ENCODE results near the gene SHB.

The SHB gene

DNA sequence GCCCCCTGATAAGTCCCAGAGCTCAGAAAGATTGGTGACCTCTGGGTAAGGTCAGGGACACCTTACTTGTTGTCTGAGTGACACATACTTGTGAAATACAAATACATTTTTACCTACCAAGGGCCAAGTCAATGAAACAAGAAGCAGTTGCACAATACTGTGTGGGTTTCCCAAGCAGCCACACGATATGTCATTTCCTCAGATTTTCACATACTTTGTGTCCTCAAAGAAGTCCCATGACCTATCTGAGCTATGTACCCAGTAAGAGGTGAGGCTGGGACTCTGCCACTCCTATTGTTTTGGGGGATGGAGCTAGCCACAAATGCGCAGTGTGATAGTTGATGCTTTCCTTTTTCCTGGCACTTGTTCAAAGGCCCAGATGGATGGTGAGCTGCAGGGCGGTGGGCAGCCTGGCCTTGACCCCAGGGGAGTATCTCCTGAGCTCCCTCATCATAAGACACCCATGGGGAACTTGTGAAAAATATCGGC, 160.3 kb downstream of the SHB start:
- Histone ChIP-seq H2BK120ac (ENCODE audit: insufficient read depth, low read length, poor library complexity) (no peak overlapping the region), H3K9ac (ENCODE audit: low read length) (no peak overlapping the region), H4K91ac (ENCODE audit: low read depth, low read length) (no peak overlapping the region), H3K14ac (ENCODE audit: low read length) (no peak overlapping the region), H2AK5ac (ENCODE audit: low read length) (no peak overlapping the region), H3K4me3 (ENCODE audit: low read depth, low read length) (no peak overlapping the region), H3K23ac (ENCODE audit: low read length) (no peak overlapping the region), H3K79me1 (ENCODE audit: low read length) (peaks cover 5% of the 10 kb centered on the region), H3K4me1 (ENCODE audit: control insufficient read depth in 1 of 2, insufficient read depth in 2 of 2, low read length in 2 of 2) (peaks cover 12% of the 10 kb centered on the region in 2 experiments), H4K8ac (ENCODE audit: low read depth, low read length) (no peak overlapping the region), H2BK5ac (ENCODE audit: low read depth, low read length, poor library complexity) (no peak overlapping the region), H3K4me2 (ENCODE audit: low read length) (no peak overlapping the region), H3K27ac (ENCODE audit: low read depth, low read length) (no peak overlapping the region), H2BK12ac (ENCODE audit: low read length) (no peak overlapping the region), H3K36me3 (ENCODE audit: control insufficient read depth in 1 of 2, insufficient read depth in 2 of 2, low read length in 2 of 2) (peaks cover 0 to 2% of the 10 kb centered on the region in 2 experiments), H4K12ac (ENCODE audit: low read depth, low read length) (no peak overlapping the region), H3K27me3 (ENCODE audit: insufficient read depth, low read length) (no peaks in the 10 kb centered on the region), H3K4ac (ENCODE audit: low read depth, low read length) (no peak overlapping the region), H3K18ac (ENCODE audit: low read length) (no peak overlapping the region), H3K9me3 (ENCODE audit: insufficient read depth, low read depth, low read length) (no peaks in the 10 kb centered on the region), H3K79me2 (ENCODE audit: control insufficient read depth, insufficient read depth, low read length, poor library complexity) (no peaks in the 10 kb centered on the region), H2AFZ (ENCODE audit: insufficient read depth, low read length, poor library complexity) (no peak overlapping the region)
- DNase-seq = peak; percentile 87 to 97
- no CpG with 5 or more reads among the region's 4 CpGs for WGBS (ENCODE audit: extremely low coverage, insufficient coverage, insufficient read length)

DNA sequence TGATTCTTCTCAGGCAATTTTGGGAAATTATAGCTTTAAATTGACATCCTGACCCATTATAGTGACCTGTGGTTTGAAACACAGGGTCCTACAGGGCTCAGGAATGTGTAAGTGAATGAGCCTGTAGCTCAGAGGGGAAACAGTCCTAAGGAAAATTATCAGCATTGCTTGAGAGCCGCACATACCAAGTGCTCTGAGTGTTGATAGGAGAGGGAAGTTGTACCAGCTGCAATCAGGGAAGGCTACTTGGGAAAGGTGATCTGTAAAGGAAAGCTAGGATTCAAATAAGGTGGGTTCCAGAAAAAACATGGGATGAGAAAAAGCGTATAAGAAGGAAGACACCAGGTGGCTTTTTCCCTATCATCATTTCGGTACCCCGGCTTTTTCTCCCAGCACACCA, 160.7 kb downstream of the SHB start:
- H2BK120ac ChIP-seq (ENCODE audit: insufficient read depth, low read length, poor library complexity) = no peak overlapping the region
- H3K79me1 ChIP-seq (ENCODE audit: low read length) = peaks cover 8% of the 10 kb centered on the region
- no peak overlapping the region for H3K18ac ChIP-seq (ENCODE audit: low read length)
- no CpG with 5 or more reads among the region's 4 CpGs for WGBS (ENCODE audit: extremely low coverage, insufficient coverage, insufficient read length)
- no peak overlapping the region for H3K14ac ChIP-seq (ENCODE audit: low read length)
- peaks cover 4% of the 10 kb centered on the region for H3K79me2 ChIP-seq (ENCODE audit: control insufficient read depth, insufficient read depth, low read length, poor library complexity)
- H4K91ac ChIP-seq (ENCODE audit: low read depth, low read length) = no peak overlapping the region
- no peaks in the 10 kb centered on the region for H3K9me3 ChIP-seq (ENCODE audit: insufficient read depth, low read depth, low read length)
- no peak overlapping the region for H2BK5ac ChIP-seq (ENCODE audit: low read depth, low read length, poor library complexity)
- H4K8ac ChIP-seq (ENCODE audit: low read depth, low read length) = no peak overlapping the region
- no peak overlapping the region for H3K27ac ChIP-seq (ENCODE audit: low read depth, low read length)
- H3K4me1 ChIP-seq (ENCODE audit: control insufficient read depth in 1 of 2, insufficient read depth in 2 of 2, low read length in 2 of 2) = peaks cover 12 to 13% of the 10 kb centered on the region in 2 experiments
- H2BK12ac ChIP-seq (ENCODE audit: low read length) = no peak overlapping the region
- H3K9ac ChIP-seq (ENCODE audit: low read length) = no peak overlapping the region
- H2AFZ ChIP-seq (ENCODE audit: insufficient read depth, low read length, poor library complexity) = no peak overlapping the region
- no peaks in the 10 kb centered on the region for H3K27me3 ChIP-seq (ENCODE audit: insufficient read depth, low read length)
- no peak overlapping the region for H2AK5ac ChIP-seq (ENCODE audit: low read length)
- H3K23ac ChIP-seq (ENCODE audit: low read length) = no peak overlapping the region
- H3K4me3 ChIP-seq (ENCODE audit: low read depth, low read length) = no peak overlapping the region
- no peak overlapping the region for H4K12ac ChIP-seq (ENCODE audit: low read depth, low read length)
- H3K36me3 ChIP-seq (ENCODE audit: control insufficient read depth in 1 of 2, insufficient read depth in 2 of 2, low read length in 2 of 2) = peaks cover 0 to 2% of the 10 kb centered on the region in 2 experiments
- no peak overlapping the region for H3K4me2 ChIP-seq (ENCODE audit: low read length)
- H3K4ac ChIP-seq (ENCODE audit: low read depth, low read length) = no peak overlapping the region
- DNase-seq = peak; percentile 67 to 87

DNA sequence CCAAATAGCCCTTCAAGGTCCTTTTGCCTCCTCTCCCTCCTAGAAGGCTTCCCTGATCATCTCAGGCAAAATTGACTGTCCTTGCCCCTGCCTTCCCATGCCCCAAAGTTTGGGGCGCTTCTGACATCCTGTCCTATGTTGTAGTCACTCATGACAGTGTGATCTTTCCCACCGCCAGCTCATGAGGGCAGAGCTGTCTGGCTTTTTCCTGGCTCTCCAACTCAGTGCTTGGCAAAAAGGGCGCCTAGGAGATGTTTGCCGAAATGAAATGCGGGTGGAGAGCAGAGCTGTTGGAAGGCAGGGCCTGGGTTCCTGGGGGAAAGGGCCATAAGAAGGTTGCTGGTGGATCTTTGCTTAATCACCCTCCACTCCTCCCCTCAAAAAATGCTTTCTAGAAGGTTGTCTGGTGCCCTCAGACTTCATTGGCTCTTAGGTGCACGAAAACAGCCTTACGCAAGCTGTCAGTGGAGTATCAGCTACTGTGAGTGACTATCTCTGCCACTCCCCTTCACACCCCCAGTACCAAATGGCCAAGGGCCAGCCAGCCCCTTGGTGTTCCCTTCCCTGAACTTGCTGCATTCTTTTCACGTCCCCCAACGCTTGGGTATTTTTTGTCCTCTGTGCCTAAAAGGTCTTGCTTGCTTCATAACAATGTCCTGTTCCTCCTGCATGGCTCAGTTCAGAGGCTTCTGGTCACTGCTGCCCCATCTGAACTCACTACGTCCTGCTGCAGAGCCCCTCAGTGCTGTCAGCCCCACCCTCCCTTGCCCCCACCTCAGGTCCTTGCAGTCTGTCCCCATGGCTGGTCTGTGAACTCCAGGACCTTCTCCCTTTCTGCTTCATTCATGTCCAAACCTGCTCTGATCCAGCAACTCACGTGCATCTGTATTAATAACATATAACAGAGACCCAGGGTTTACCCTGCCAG, 162.5 kb downstream of the SHB start:
- Histone ChIP-seq H3K18ac (ENCODE audit: low read length) (no peak overlapping the region), H2AFZ (ENCODE audit: insufficient read depth, low read length, poor library complexity) (no peak overlapping the region), H3K36me3 (ENCODE audit: control insufficient read depth in 1 of 2, insufficient read depth in 2 of 2, low read length in 2 of 2) (peaks cover 0 to 2% of the 10 kb centered on the region in 2 experiments), H2BK12ac (ENCODE audit: low read length) (no peak overlapping the region), H2BK120ac (ENCODE audit: insufficient read depth, low read length, poor library complexity) (no peak overlapping the region), H3K4ac (ENCODE audit: low read depth, low read length) (no peak overlapping the region), H4K91ac (ENCODE audit: low read depth, low read length) (no peak overlapping the region), H3K14ac (ENCODE audit: low read length) (no peak overlapping the region), H3K4me1 (ENCODE audit: control insufficient read depth in 1 of 2, insufficient read depth in 2 of 2, low read length in 2 of 2) (peaks cover 12 to 17% of the 10 kb centered on the region in 2 experiments), H3K9me3 (ENCODE audit: insufficient read depth, low read depth, low read length) (no peaks in the 10 kb centered on the region), H3K27me3 (ENCODE audit: insufficient read depth, low read length) (no peaks in the 10 kb centered on the region), H3K23ac (ENCODE audit: low read length) (no peak overlapping the region), H3K27ac (ENCODE audit: low read depth, low read length) (no peak overlapping the region), H3K9ac (ENCODE audit: low read length) (no peak overlapping the region), H2BK5ac (ENCODE audit: low read depth, low read length, poor library complexity) (no peak overlapping the region), H3K4me2 (ENCODE audit: low read length) (no peak overlapping the region), H4K12ac (ENCODE audit: low read depth, low read length) (no peak overlapping the region), H4K8ac (ENCODE audit: low read depth, low read length) (no peak overlapping the region), H3K79me1 (ENCODE audit: low read length) (peaks cover 8% of the 10 kb centered on the region), H3K79me2 (ENCODE audit: control insufficient read depth, insufficient read depth, low read length, poor library complexity) (peaks cover 4% of the 10 kb centered on the region), H2AK5ac (ENCODE audit: low read length) (no peak overlapping the region), H3K4me3 (ENCODE audit: low read depth, low read length) (no peak overlapping the region)
- no CpG with 5 or more reads among the region's 11 CpGs for WGBS (ENCODE audit: extremely low coverage, insufficient coverage, insufficient read length)
- peak; percentile 9 to 37 for DNase-seq

DNA sequence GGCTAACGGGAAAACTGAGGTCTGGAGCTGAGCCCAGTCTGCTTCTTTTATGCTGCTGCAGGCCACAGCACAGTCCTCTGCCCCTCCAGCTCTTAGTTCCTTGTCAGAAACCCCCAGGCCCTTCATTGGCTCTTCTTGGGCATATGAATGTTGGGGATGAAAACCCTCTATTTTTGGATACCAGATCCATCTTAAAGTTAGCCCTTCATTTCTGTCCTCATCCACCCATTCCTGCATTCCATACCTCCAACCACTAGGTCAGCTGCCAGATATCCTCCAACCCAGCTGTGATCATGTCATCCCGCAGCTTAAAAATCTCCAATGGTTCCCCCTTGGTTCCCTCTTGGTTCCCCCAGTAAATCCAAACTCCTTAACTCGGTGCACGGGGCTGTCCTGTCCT, 163.3 kb downstream of the SHB start:
- Histone ChIP-seq H3K23ac (ENCODE audit: low read length) (no peak overlapping the region), H3K4me2 (ENCODE audit: low read length) (no peak overlapping the region), H3K9me3 (ENCODE audit: insufficient read depth, low read depth, low read length) (no peaks in the 10 kb centered on the region), H2BK120ac (ENCODE audit: insufficient read depth, low read length, poor library complexity) (no peak overlapping the region), H2AFZ (ENCODE audit: insufficient read depth, low read length, poor library complexity) (no peak overlapping the region), H2AK5ac (ENCODE audit: low read length) (no peak overlapping the region), H3K14ac (ENCODE audit: low read length) (no peak overlapping the region), H2BK12ac (ENCODE audit: low read length) (no peak overlapping the region), H3K9ac (ENCODE audit: low read length) (no peak overlapping the region), H3K79me1 (ENCODE audit: low read length) (peaks cover 8% of the 10 kb centered on the region), H4K8ac (ENCODE audit: low read depth, low read length) (no peak overlapping the region), H3K4me1 (ENCODE audit: control insufficient read depth in 1 of 2, insufficient read depth in 2 of 2, low read length in 2 of 2) (peaks cover 12 to 17% of the 10 kb centered on the region in 2 experiments), H3K27me3 (ENCODE audit: insufficient read depth, low read length) (no peaks in the 10 kb centered on the region), H3K4me3 (ENCODE audit: low read depth, low read length) (no peak overlapping the region), H4K91ac (ENCODE audit: low read depth, low read length) (no peak overlapping the region), H3K4ac (ENCODE audit: low read depth, low read length) (no peak overlapping the region), H3K36me3 (ENCODE audit: control insufficient read depth in 1 of 2, insufficient read depth in 2 of 2, low read length in 2 of 2) (no peaks in the 10 kb centered on the region), H3K27ac (ENCODE audit: low read depth, low read length) (no peak overlapping the region), H2BK5ac (ENCODE audit: low read depth, low read length, poor library complexity) (no peak overlapping the region), H3K79me2 (ENCODE audit: control insufficient read depth, insufficient read depth, low read length, poor library complexity) (peaks cover 4% of the 10 kb centered on the region), H4K12ac (ENCODE audit: low read depth, low read length) (no peak overlapping the region), H3K18ac (ENCODE audit: low read length) (no peak overlapping the region)
- no peak for DNase-seq
- no CpG with 5 or more reads among the region's 4 CpGs for WGBS (ENCODE audit: extremely low coverage, insufficient coverage, insufficient read length)
